ENCODE data around the gene KRT1.

The KRT1 gene

GRCh38 chr12:52632656-52633055 is 47.6 kb downstream of the KRT1 start:
- no peak for DNase-seq

- no peak for DNase-seq
Observed at GRCh38 chr12:52631676-52632459, 48.3 kb downstream of the KRT1 start.

GRCh38 chr12:52631264-52631663 is 48.9 kb downstream of the KRT1 start:
- DNase-seq, result no peak

GRCh38 chr12:52630599-52631200 is 49.5 kb downstream of the KRT1 start:
- peak; percentile 64 for DNase-seq

GRCh38 chr12:52630008-52630500 is 50.2 kb downstream of the KRT1 start:
- DNase-seq, result no peak

- no peak for DNase-seq
Observed at GRCh38 chr12:52629281-52630007, 50.8 kb downstream of the KRT1 start.

- no peak for DNase-seq
Observed at GRCh38 chr12:52628841-52629240, 51.4 kb downstream of the KRT1 start.

- DNase-seq, result no peak
Observed at GRCh38 chr12:52628111-52628507, 52.1 kb downstream of the KRT1 start.

GRCh38 chr12:52627395-52628110 is 52.7 kb downstream of the KRT1 start:
- no peak for DNase-seq

Measured in hematopoietic multipotent progenitor cell treated with erythropoietin and hydrocortisone succinate and interleukin-3 and kit ligand, for 4 days (in vitro differentiated cells).